GM12878 (cell line): ENCODE data around the gene SLC9A7. TPM values are rescaled to one million over a fixed set of nuclear protein-coding genes. Genes with fewer than 3 reads are reported as not detected.

Source experiments
- CBFB ChIP-seq: IDR thresholded peaks from 2 replicates; pipeline ENCODE4 v1.6.1; 2016; ENCODE audit warnings: antibody characterized with exemption, low read depth
- CREM ChIP-seq: IDR thresholded peaks from 2 replicates; pipeline ENCODE4 v1.6.1; 2014; ENCODE audit warnings: antibody characterized with exemption, low read depth
- EP300 ChIP-seq, 2 experiments: fragments of 150-350 bp in 1 of 2; IDR thresholded peaks; 2 replicates each; pipeline ENCODE4 v1.6.1; 2011 to 2012; ENCODE audit warnings: low read depth in 2 of 2, low read length in 2 of 2, borderline replicate concordance in 1 of 2, improper control_type of control experiment in 1 of 2, inconsistent platforms in 1 of 2; ENCODE audit not compliant: control insufficient read depth in 1 of 2
- IKZF1 ChIP-seq: fragments of 450-650 bp; conservative IDR thresholded peaks from 2 replicates; pipeline ENCODE4 v1.6.1; 2017; ENCODE audit warnings: antibody characterized with exemption, mild to moderate bottlenecking
- IKZF2 ChIP-seq, 2 experiments: fragments of 450-650 bp; IDR thresholded peaks; 2 replicates each; pipeline ENCODE4 v1.6.1; 2017; ENCODE audit warnings: mild to moderate bottlenecking in 2 of 2, moderate library complexity in 2 of 2
- MTA2 ChIP-seq: fragments of 450-650 bp; IDR thresholded peaks from 2 replicates; pipeline ENCODE4 v1.6.1; 2016; ENCODE audit warnings: low read depth, mild to moderate bottlenecking, moderate library complexity
- NBN ChIP-seq: fragments of 450-650 bp; IDR thresholded peaks from 2 replicates; pipeline ENCODE4 v1.6.1; 2016
- NFIC ChIP-seq: IDR thresholded peaks from 2 replicates; pipeline ENCODE4 v1.6.1; 2012; ENCODE audit warnings: low read depth, mild to moderate bottlenecking, inconsistent platforms, low read length, moderate library complexity
- NFYA ChIP-seq: IDR thresholded peaks from 2 replicates; pipeline ENCODE4 v1.6.1; 2011; ENCODE audit warnings: low read depth, mild to moderate bottlenecking, low read length, improper control_type of control experiment, borderline replicate concordance
- POLR2A ChIP-seq: IDR thresholded peaks from 2 replicates; pipeline ENCODE4 v1.6.1; 2011; ENCODE audit warnings: low read depth, mild to moderate bottlenecking, low read length
- RAD21 ChIP-seq: IDR thresholded peaks from 2 replicates; pipeline ENCODE4 v1.6.1; 2011; ENCODE audit warnings: mild to moderate bottlenecking, low read depth, low read length, moderate library complexity; ENCODE audit not compliant: insufficient read depth
- RFX5 ChIP-seq: IDR thresholded peaks from 2 replicates; pipeline ENCODE4 v1.6.1; 2011; ENCODE audit warnings: low read depth, low read length, improper control_type of control experiment
- RUNX3 ChIP-seq: IDR thresholded peaks from 2 replicates; pipeline ENCODE4 v1.6.1; 2012; ENCODE audit warnings: low read length, inconsistent platforms
- SRF ChIP-seq, 2 experiments: IDR thresholded peaks; 2 replicates each; pipeline ENCODE4 v1.6.1; 2011; ENCODE audit warnings: low read depth in 2 of 2, low read length in 2 of 2, mild to moderate bottlenecking in 1 of 2, moderate library complexity in 1 of 2
- SUZ12 ChIP-seq: fragments of 200-600 bp; sonication (generic); IDR thresholded peaks from one replicate; pipeline ENCODE4 v1.6.1; 2018; ENCODE audit warnings: antibody characterized with exemption, mild to moderate bottlenecking; ENCODE audit not compliant: unreplicated experiment
- TAF1 ChIP-seq: IDR thresholded peaks from 2 replicates; pipeline ENCODE4 v1.6.1; 2011; ENCODE audit warnings: mild to moderate bottlenecking, low read depth, low read length, borderline replicate concordance
- TCF12 ChIP-seq: IDR thresholded peaks from 2 replicates; pipeline ENCODE4 v1.6.1; 2011; ENCODE audit warnings: low read depth, mild to moderate bottlenecking, low read length
- TCF3 ChIP-seq: IDR thresholded peaks from 2 replicates; pipeline ENCODE4 v1.6.1; 2012; ENCODE audit warnings: low read depth, mild to moderate bottlenecking, low read length, borderline replicate concordance; ENCODE audit not compliant: insufficient read depth
- ZZZ3 ChIP-seq: IDR thresholded peaks from 2 replicates; pipeline ENCODE4 v1.6.1; 2011; ENCODE audit warnings: low read depth; ENCODE audit not compliant: control insufficient read depth, insufficient read length
- polyA plus RNA-seq, 11 experiments: library from polyadenylated mRNA; depleted of rRNA in 4 of 11; unstranded in 6 of 11; stranded (reverse) in 5 of 11; fragments of >200 nt; fragmentation: Nextera tagmentation in 4 of 11; fragmentation: Illumina TruSeq in 1 of 11; extraction: Ambion mirVana in 4 of 11; extraction: Trizol in 1 of 11; gene quantifications; 1 replicate in 1 of 11; 2 replicates in 10 of 11; pipeline versions ENCODE4 v1.2.1 to v1.2.3, GENCODE V29; 2011 to 2016; ENCODE audit warnings: inconsistent platforms in 2 of 11, missing spikeins in 2 of 11, low read depth in 1 of 11
- total RNA-seq, 4 experiments: library from RNA; depleted of rRNA in 3 of 4; stranded (reverse); fragments of >200 nt in 3 of 4; fragmentation: Illumina TruSeq in 1 of 4; extraction: Trizol in 1 of 4; gene quantifications; 2 replicates each; pipeline versions ENCODE4 v1.2.1 to v1.2.3, GENCODE V29; 2013 to 2021
- TF ChIP-seq, protein P1 (sequence below): IDR thresholded peaks from 2 replicates; pipeline ENCODE4 v1.6.1; 2011; ENCODE audit warnings: borderline replicate concordance, low read depth, mild to moderate bottlenecking, moderate library complexity, mixed read lengths, low read length; ENCODE audit not compliant: insufficient read depth; ENCODE audit errors: extremely low read length
- TF ChIP-seq, protein P2 (sequence below): fragments of 450-650 bp; IDR thresholded peaks from 2 replicates; pipeline ENCODE4 v1.6.1; 2017; ENCODE audit warnings: antibody characterized with exemption, mild to moderate bottlenecking, moderate library complexity
- TF ChIP-seq, protein P3 (sequence below): fragments of 450-650 bp; IDR thresholded peaks from 2 replicates; pipeline ENCODE4 v1.6.1; 2017; ENCODE audit warnings: low read depth, mild to moderate bottlenecking, moderate library complexity
- TF ChIP-seq, protein P4 (sequence below): fragments of 450-650 bp; IDR thresholded peaks from 2 replicates; pipeline ENCODE4 v1.6.1; 2017; ENCODE audit warnings: mild to moderate bottlenecking, moderate library complexity

Gene SLC9A7
- total and polyA plus RNA-seq, 10 of the 15 experiments (the other 5 are each of a cell fraction or from before 2014, with no cell fraction given): 5.0 to 62.8 (median 30.5) TPM

DNA sequence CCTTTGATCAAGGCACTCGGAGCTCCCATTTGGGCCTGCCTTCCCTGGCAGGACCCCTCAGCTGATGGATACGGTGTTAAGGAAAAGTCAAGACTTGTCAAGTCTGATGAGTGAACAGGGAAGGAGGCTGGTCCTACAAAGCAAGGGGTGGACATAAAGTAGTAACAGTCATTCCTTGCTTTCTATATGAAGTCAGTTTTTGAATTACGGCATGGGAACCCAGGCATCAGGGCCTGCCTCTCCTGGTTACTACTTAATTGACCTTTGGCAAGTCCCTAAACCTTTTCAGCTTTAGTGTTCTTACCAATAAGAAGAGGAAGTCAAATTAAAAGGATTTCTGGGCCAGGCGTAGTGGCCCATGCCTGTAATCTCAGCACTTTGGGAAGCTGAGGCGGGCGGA is 178.3 kb downstream of the SLC9A7 start (continued):
- TF ChIP-seq NFYA (no peak), TCF12 (no peak), MTA2 (0 out of 2 replicates have a peak, but pooled peaks have one; percentile 15), SUZ12 (no peak), NBN (no peak), EP300 (IDR thresholded peaks at IDR 0.05; ENCODE audit: borderline replicate concordance in 1 of 2, control insufficient read depth in 1 of 2, low read depth in 2 of 2, low read length in 2 of 2) (peak in 1 of 2 experiments; percentile 23; a peak in 1 of 4 replicates), NFIC (peak; percentile 48; the same call in 1 of the 2 replicates), CREM (peak; percentile 51; the same call in 1 of the 2 replicates), ZZZ3 (no peak), RAD21 (no peak), CBFB (no peak), TAF1 (no peak), RUNX3 (peak; percentile 37; the same call in 1 of the 2 replicates), IKZF2 (IDR thresholded peaks at IDR 0.05) (peak in 1 of 2 experiments; percentile 43; a peak in 2 of 4 replicates), RFX5 (no peak), TCF3 (no peak), IKZF1 (peak; percentile 51; the same call in 1 of the 2 replicates), POLR2A (no peak), SRF (IDR thresholded peaks at IDR 0.05; ENCODE audit: low read depth in 2 of 2, low read length in 2 of 2) (no peak)
- TF ChIP-seq, protein P1, sequence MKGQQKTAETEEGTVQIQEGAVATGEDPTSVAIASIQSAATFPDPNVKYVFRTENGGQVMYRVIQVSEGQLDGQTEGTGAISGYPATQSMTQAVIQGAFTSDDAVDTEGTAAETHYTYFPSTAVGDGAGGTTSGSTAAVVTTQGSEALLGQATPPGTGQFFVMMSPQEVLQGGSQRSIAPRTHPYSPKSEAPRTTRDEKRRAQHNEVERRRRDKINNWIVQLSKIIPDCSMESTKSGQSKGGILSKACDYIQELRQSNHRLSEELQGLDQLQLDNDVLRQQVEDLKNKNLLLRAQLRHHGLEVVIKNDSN: no peak
- TF ChIP-seq, protein P2, sequence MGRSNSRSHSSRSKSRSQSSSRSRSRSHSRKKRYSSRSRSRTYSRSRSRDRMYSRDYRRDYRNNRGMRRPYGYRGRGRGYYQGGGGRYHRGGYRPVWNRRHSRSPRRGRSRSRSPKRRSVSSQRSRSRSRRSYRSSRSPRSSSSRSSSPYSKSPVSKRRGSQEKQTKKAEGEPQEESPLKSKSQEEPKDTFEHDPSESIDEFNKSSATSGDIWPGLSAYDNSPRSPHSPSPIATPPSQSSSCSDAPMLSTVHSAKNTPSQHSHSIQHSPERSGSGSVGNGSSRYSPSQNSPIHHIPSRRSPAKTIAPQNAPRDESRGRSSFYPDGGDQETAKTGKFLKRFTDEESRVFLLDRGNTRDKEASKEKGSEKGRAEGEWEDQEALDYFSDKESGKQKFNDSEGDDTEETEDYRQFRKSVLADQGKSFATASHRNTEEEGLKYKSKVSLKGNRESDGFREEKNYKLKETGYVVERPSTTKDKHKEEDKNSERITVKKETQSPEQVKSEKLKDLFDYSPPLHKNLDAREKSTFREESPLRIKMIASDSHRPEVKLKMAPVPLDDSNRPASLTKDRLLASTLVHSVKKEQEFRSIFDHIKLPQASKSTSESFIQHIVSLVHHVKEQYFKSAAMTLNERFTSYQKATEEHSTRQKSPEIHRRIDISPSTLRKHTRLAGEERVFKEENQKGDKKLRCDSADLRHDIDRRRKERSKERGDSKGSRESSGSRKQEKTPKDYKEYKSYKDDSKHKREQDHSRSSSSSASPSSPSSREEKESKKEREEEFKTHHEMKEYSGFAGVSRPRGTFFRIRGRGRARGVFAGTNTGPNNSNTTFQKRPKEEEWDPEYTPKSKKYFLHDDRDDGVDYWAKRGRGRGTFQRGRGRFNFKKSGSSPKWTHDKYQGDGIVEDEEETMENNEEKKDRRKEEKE: no peak
- TF ChIP-seq, protein P3, sequence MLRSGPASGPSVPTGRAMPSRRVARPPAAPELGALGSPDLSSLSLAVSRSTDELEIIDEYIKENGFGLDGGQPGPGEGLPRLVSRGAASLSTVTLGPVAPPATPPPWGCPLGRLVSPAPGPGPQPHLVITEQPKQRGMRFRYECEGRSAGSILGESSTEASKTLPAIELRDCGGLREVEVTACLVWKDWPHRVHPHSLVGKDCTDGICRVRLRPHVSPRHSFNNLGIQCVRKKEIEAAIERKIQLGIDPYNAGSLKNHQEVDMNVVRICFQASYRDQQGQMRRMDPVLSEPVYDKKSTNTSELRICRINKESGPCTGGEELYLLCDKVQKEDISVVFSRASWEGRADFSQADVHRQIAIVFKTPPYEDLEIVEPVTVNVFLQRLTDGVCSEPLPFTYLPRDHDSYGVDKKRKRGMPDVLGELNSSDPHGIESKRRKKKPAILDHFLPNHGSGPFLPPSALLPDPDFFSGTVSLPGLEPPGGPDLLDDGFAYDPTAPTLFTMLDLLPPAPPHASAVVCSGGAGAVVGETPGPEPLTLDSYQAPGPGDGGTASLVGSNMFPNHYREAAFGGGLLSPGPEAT: no peak
- TF ChIP-seq, protein P4, sequence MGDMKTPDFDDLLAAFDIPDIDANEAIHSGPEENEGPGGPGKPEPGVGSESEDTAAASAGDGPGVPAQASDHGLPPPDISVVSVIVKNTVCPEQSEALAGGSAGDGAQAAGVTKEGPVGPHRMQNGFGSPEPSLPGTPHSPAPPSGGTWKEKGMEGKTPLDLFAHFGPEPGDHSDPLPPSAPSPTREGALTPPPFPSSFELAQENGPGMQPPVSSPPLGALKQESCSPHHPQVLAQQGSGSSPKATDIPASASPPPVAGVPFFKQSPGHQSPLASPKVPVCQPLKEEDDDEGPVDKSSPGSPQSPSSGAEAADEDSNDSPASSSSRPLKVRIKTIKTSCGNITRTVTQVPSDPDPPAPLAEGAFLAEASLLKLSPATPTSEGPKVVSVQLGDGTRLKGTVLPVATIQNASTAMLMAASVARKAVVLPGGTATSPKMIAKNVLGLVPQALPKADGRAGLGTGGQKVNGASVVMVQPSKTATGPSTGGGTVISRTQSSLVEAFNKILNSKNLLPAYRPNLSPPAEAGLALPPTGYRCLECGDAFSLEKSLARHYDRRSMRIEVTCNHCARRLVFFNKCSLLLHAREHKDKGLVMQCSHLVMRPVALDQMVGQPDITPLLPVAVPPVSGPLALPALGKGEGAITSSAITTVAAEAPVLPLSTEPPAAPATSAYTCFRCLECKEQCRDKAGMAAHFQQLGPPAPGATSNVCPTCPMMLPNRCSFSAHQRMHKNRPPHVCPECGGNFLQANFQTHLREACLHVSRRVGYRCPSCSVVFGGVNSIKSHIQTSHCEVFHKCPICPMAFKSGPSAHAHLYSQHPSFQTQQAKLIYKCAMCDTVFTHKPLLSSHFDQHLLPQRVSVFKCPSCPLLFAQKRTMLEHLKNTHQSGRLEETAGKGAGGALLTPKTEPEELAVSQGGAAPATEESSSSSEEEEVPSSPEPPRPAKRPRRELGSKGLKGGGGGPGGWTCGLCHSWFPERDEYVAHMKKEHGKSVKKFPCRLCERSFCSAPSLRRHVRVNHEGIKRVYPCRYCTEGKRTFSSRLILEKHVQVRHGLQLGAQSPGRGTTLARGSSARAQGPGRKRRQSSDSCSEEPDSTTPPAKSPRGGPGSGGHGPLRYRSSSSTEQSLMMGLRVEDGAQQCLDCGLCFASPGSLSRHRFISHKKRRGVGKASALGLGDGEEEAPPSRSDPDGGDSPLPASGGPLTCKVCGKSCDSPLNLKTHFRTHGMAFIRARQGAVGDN: no peak
